NCI-H1930 (cell line): ENCODE measurements around the gene LYZL1.
"Not testable (repeated sequence)": the region's sequence is repeated elsewhere in the genome, so short reads cannot be mapped to it uniquely, and the experiment has no call there.

Source experiments
- DNase-seq, 2 experiments: peaks; one replicate each; lab custom pipeline; 2025; lab: John Stamatoyannopoulos, UW

The LYZL1 gene

DNA sequence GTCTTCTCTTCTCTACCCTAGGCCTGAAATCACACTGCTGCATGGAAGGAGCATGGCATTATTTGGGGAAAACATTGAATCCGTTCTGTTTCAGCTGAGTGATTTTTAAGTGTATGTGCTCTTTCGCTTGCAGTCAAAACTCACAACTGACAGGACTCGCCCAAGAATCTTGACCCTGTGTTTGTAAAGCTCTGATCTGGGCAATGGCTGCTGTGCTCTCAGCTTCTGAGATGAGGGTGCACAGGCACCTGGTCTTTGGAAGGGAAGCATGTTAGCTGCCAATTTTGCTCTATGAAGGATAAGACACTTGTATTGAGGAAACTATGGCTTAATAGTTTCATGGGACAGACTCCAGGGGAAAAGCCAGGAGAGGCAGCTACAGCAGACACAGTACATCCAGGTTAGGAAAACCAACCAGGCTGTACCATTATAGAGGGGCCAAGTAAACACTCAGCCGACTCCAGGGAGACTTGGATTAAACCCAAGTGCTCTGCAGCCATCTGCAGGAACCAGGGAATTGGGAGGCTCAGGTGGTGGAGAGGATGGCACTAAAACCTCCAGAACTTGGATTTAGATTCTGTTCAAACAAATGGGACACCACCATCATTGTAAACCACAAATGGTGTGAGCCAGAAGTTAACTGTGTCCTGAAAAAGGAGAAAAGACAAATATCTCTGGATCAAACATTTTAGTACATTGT is 43.3 kb downstream of the LYZL1 start:
- no peak for DNase-seq

DNA sequence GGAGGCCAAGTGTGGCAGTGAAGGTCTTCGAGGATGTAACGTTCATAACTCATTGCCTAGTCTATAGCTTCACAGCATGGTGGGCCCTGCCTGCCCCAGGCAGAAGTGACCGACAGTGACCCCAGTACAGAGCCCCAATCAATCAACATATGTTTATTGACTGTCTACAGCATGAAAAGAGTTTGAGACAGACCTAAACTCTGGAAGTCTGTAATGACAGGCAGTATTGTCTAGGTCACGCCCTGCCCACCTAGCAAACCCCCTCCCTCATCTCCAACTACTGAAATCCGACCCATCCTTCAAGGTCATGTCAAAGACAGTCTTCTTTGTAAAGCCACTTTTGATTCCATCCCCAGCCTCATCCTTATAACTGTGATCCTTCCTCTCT is 43.9 kb downstream of the LYZL1 start:
- DNase-seq, result no peak

DNA sequence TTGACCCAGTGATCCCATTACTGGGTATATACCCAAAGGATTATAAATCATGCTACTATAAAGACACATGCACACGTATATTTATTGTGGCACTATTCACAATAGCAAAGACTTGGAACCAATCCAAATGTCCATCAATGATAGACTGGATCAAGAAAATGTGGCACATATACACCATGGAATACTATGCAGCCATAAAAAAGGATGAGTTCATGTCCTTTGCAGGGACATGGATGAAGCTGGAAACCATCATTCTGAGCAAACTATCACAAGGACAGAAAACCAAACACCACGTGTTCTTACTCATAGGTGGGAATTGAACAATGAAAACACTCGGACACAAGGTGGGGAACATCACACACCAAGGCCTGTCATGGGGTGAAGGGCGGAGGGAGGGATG is 48.7 kb downstream of the LYZL1 start:
- not testable (repeated sequence) for DNase-seq

DNA sequence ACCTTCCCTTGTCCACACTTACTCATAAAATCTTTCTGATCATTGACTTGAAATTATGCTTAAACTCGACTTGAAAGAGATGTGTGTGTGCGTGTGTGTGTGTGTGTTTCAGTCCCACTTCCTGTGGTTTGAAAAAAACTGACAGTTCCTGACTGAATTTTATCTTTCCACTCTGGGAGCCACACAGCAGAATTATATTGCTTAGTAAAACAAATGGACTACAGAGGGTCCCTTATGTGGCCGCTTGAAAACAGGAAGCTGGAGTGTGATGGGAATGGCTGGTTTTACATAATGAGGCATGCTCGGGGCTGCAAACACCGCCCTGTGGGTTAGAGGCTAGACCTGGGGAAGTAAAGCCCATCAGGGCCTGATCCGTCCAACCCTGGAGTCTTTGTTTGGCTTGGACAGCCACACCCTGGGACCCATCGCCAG is 54.8 kb downstream of the LYZL1 start:
- no peak for DNase-seq

DNA sequence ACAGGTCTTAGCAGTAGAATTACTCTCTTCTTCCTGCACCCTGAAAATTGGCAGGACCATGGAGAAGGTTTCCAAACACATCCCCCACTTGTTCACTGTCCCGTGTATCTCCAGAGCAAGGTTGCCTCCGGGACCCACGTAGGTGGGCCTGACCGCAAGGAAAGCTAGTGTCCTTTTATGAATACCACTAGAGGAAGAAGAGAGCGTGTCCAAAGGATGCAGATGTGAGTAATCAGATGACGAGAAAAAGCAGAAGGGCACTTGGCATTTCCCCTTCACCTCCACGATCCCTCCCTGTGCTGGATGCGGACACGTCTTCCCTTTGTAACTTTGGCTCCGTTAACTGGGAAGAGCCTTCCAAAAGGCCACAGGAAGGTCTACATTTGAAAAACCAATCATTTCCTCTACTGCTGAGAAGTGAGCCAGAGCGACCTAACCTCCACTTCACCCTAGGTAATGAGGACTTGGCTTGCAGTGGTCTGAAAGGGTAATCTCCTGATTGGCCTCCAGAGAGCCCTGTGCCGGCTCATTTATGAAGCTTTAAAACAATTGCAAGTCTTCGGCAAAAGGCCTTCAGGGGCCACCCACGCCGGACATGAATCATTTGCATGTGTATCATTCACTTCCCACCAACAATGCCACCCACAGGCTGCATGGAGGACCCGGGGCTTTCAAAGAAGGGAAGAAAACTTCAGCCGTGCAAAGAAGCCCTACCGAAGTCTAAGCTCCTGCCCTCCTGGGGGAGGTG is 55.4 kb downstream of the LYZL1 start:
- DNase-seq, result no peak

DNA sequence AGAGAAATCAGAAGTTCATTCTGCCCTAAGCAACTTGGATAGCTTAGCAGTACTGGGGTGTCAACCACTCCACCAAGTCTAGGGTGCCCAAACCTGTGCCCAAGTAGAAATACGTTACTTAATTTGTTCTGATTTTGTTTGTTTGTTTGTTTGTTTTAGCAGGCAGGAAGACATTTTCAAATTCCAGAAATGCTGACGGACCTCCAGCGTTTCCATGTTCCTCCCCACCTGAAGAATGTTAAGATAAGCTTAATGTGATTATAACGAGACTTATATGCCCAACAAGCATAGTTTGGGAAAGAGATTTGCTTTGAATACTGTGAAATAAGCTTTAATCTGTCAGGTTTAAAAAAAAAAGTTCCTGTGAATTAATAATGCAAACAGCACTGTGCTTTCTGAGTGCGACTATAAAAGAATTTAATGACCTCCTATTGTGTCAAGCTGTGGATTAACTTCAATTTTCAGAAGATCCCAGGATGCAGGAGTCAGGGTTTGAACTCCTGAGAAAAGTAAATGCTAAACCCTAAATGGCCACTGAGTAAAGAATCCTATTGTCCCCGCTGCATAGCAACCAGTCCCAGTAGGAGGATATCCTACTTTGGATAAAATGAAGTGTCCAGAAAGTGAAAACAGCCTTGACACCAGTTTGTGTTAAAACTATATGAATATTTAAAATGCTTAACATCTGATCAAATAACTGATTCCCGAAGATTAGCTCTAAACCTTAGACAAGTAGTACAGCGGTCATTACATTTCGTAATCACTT is 56.5 kb downstream of the LYZL1 start:
- DNase-seq, result no peak

DNA sequence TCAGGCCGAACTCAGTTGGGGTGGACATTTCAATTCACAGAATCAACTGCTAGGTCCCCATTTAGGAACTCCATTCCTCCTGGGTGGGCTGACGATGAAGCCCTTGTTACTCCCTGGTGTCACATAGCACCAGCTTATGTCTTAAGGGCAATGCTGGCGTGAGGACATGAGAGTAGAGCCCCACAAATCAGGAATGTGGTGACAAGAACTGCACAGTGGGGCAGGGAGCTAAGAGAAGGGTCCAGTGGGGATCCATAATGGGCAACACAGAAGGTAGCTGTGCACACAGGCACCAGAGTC is 57.0 kb downstream of the LYZL1 start:
- DNase-seq, result no peak

DNA sequence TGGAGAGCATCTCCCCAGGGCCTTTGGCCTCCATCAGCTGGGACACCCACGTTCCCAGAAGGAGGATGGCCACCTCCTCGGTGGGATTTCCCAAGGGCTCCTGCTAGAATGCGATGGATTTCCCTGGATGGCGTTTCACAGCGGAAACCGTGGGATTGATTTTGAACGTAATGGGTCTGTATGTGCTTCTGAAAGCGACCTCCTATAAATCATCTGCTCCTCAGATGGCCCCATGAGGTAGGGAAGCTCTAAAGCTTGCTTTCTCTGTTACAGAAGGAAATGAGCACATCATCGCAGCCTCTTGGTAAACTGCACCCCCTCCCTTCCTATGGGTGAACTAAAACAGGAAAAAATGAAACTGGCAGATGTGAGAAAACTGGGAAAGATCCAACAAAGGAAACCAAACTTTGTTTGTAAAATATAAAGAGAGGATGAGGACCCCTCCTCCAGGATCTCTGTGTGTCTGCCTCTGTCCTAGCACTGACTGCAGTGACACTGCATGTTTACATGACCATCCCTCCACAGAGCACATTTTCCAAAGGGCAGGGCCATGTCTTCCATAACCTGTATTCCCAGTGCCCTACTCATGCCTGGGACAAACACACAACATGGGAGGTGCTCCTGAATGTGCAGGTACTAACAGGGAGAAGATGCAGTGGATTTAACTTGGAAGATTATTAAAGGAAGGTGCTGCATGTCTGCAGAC is 57.6 kb downstream of the LYZL1 start:
- no peak for DNase-seq

DNA sequence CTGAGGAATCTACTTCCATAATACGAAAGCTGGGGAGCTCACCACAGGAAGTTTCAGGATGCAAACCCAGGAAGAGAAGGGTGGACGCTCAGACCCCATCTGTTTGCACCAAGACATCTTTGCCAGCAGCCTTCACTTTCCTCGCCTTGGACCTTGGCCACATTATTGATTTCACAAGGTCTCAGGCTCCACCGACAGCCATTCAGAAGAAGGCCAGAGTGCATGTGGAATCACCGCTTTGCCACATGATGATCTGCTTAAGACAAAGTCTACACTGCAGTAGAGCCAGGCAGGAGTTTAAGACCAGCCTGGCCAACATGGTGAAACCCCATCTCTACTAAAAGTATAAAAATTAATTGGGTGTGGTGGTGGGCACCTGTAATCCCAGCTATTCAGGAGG is 60.0 kb downstream of the LYZL1 start:
- no peak for DNase-seq

DNA sequence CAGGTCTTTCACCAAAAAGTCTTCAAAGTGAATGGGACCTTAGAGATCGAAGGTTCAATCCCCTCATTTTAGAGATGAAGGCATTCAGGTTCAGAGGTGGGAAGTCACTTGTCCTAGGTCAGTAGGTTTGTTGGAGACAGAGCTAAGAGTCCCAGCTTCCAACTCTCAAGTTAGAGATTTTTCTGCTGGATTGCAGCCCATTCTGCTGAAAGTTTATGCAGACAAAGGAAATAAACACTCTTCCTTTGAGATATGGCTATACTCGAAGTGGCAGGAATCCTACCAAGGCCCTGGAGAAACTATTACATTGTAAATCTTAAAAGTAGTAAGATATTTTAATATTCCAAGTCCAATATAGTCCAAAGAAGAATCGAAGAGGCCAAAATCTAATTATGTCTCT is 64.4 kb downstream of the LYZL1 start:
- DNase-seq, result no peak

DNA sequence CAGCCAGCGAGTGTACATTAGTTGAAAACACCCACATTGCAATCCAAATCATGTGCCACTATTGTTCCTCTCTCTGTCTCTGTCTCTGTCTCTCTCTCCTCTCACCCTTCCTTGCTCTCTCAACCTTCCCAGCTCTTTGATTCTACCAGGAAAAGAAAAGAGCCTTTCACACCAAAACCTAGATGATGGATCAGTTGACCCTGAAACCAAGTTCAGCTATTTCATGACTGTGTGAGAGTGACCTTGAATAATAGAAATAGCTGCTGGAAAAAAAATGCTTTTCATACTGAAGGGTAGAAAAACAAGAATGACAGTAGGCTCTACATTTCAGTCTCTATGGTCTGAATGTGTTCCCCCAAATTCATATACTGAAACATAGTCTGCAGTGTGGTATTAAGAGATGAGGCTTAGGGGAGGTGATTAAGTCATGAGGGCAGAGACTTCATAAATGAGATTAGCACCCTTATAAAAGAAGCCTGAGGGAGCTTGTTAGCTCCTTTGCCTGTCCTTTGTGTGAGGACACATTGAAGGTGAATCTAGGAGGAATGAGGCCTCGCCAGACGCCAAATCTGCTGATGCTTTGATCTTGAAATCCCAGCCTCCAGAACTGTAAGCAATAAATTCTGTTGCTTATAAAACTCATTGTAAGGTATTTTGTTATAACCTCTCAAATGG is 65.2 kb downstream of the LYZL1 start:
- no peak for DNase-seq

DNA sequence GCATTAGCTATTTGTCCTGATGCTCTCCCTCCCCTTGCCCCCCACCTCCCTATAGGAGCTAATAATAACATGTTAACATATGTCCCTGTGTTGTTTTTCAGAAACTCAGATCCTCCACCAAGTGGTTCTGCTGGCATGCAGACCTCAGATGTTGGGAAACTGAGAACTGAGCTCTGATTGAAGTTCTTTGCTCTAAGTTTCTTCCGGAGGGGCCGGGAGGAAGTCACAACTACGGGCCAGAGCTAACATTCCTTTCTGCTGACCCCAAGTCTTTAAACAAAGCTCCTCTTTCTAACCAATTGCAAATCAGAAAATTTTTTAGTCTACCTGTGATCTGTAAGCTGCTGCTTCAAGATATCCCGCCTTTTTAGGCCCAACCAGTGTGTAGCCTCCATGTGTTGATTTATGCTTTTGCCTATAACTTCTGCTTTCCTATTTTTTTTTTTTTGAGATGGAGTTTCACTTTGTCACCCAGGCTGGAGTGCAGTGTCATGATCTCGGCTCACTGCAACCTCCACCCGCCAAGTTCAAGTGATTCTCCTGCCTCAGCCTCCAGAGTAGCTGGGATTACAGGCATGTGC is 66.6 kb downstream of the LYZL1 start:
- no peak for DNase-seq

DNA sequence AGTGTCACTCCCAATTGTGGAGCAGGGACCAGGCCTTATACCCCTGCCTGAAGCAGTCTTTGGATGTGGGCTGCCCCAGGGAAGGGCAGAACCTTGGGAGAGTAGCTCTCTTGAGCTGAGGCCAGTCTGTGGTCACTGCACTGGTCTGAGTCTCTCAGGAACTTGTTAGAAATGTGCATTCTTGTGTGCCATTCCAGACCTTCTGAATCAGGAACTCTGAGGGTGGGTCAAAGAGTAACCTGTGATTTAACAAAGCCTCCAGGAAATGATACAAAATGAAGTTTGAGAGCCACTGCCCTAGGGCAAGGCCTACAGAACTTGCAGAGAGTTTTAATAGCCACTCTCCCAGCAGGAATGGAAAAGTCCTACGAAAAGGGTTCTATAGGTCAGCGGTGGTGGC is 68.1 kb downstream of the LYZL1 start:
- DNase-seq, result no peak

DNA sequence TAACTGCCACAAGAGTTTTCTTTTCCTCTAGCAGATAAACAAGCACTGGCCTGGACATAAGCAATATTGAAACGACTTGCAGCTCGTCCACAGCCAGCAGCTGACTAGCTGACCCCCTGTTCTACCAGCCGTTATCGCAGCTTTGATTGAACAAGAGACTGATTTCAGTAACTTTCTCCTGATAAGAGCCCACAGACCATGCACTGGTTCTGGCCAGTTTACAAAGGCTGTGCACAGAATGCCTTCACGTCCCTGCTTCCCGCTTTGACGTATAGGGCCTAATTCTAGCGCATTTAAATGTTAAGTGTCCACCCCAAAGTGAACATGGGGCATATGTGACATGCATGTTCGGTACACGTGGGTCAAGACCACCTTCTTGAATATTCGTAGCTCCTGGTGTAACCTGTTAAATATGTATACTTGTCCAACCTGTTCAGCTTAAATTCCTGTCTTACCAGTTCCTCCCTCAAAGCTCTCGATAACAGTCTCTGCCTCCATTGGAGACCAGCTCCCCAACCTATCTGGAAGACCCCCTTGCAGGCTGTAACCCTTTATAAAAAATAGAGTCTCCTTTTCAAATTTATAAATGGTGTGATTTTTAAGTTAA is 69.2 kb downstream of the LYZL1 start:
- DNase-seq, result no peak

DNA sequence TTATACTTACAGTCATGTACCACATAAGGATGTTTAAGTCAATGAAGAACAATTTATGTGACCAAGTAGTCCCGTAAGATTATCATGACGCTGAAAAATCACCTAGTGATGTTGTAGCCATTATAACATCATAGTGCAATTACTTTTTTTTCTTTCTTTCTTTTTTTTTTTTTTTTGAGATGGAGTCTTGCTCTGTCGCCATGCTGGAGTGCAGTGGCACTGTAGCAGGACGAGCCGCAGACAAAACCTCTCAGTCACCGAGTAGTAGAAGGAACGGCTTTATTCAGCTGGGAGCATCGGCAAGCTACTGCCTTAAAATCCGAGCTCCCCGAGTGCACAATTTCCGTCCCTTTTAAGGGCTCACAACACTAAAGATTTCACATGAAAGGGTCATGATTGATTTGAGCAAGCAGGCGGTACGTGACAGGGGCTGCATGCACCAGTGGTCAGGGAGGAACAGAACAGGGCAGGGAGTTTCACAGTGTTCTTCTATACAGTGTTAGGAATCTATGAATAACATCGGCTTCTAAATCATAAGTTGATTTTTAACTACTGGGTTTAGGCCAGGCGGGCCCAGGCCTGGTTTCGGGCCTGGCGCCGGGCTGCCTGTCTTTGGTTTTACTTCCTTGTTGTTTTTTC is 71.5 kb downstream of the LYZL1 start:
- DNase-seq, result not testable (repeated sequence)
